Stimulated activated CD4-positive, alpha-beta T cell treated with anti-CD3 and anti-CD28 coated beads, Interleukin-15, amount 100 ng/mL, for 24 hours (primary cell): ENCODE results near the gene UTP15.

Experiments used
- DNase-seq: peaks from one replicate; pipeline ENCODE4 v3.0.0-alpha.2; 2020

Gene UTP15

GRCh38 chr5:73624888-73625287 lies 59.3 kb downstream of the UTP15 start:
- no peak for DNase-seq

- DNase-seq, result no peak
Measured at GRCh38 chr5:73625372-73625943, 59.9 kb downstream of the UTP15 start.

DNA sequence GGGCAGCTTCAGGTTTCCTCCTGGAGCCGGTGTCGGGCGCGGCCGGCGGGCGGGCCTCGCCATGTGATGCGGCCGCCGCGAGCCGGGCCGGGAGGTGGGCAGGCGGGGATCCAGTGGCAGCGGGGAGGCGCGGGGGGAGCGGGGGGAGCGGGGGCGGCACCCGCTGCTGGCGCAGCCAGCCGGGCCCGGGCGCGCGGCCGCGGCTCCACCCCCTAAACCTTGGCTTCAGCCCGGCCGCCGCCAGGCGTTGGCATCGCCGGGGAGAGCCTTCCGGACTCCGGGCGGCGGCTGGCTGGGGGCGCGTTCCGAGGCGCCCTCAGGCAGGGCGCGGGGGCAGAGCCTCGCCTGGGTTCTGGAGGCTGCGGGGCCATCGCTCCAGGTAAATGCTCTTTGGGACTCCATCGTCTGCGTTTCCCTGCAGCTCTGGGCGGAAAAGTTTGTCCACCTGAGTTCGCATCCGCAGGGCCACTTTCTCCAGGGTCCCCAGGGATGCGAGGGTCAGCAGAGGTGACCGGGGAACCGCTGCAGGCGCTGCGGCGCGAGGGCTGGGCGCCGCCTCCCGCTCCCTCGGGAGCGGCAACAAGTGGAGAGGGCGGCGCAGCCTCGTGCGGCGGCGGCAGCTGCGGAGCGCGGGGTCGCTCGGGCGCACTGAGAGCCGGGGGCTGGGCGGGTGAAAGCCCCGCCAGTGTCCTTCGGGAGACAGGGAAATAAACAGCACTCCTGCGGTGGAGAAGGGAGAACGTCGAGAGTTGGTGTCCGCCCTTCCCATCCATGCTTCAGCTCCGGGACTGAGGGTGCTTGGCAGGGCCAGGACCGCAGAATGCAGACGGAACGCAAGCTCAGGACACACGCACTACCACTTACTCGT lies 60.6 kb downstream of the UTP15 start, which contains the start of gene ARHGEF28:
Gene ARHGEF28, plus strand, starts transcription at position 253 of the 868 bp plus-strand sequence. CDS start 58,656 bp downstream, outside the sequence.
- DNase-seq, result peak; percentile 52

DNA sequence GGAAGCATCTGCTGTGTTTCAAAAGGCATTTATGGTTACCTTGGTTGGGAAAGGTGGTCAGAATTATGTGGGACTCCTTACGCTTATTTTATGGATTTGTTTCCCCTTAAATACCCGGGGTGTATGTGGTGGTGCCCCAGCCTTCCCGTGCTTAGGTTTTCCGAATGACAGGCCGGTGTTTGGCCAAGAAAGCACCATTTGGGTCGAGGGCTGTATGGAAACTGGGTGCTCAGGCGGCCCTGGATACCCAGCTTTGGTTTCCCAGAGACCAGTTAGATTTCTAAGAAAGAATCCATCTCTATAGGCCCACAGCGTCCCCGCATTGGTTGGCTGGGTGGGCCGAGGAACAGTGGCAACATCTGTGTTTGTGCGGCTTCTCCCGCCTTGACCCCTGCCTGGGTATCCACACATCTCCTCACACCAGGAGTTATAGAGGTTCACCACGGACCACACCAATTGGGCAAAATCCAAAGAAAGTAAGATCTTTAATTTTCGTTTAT lies 61.3 kb downstream of the UTP15 start:
- no peak for DNase-seq

GRCh38 chr5:73629456-73629855 lies 63.9 kb downstream of the UTP15 start:
- DNase-seq, result no peak

- DNase-seq, result no peak
Measured at GRCh38 chr5:73630765-73631164, 65.2 kb downstream of the UTP15 start.

DNA sequence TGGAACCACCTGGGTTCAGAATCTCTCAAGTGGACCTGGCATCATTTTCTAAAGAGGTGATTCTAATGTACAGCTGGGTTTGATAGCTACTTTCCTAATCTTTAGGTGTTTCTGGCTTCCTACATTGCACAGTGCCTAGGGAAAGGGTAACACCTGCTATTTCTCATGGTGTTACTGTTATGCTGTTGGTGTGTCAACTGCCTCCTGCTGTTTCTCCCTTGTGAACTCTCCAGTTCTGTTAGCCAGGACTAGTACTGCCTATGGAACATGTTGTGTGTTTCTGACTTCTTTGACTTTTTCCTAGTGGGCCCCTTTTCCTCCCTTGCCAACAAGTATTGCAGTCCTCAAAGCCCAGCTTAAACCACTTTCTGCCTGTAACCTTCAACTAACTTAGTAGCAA lies 66.0 kb downstream of the UTP15 start:
- no peak for DNase-seq
